ENCODE data around the gene STAT1.
"Not testable (repeated sequence)": the region's sequence is repeated elsewhere in the genome, so short reads cannot be mapped to it uniquely, and the experiment has no call there.

STAT1 gene

DNA sequence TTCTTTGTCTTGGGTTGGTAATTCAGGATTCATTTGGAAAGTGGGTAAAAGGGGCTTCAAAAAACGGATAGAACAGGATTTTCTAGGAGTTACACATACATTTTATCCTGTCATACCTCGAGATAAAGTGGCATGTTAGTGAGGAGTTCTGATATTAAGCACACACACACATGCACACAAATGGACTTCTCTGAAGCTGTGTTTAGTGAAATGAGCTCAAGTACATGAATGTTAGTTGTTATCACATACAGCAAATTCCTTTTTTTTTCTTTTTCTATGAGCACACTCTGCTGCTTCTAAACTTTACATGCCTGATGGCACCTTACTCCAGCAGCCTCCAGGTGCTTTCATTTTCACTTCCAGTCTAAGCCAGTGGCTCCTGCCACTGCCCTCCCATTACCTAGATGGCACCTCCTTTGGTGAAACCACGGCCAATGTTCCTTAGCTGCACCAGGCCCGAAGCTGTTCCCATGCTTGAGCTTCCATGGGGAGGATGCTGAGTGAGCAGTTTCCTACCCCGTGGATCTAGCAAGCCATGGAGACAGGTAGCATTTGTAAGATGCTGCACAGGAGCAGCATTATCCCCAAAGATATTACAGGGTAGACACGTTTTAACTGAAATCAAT is 49.7 kb downstream of the STAT1 start:
- DNase-seq, result no peak

DNA sequence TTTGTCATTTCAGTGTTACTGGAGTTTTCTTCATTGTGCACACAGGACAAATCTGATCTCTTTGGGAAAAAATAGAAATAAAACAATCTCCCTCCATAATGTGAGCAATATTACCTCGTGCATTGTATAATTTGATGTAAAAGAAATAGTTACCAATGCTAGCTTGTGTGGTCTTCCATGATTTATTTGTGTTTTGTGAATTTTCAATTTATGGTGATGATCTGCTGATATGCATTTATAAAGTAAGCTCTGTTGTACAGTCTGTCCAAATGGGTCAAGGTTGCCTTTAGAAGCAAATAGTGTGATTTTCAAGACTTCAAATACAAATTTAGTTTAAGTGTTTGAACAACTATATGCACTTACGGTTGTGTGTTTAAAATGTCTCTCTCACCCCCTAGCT is 50.9 kb downstream of the STAT1 start:
- no peak for DNase-seq

GRCh38 chr2:190961918-190962487 is 52.0 kb downstream of the STAT1 start:
- peak in 1 of 58 donors; percentile 1 for DNase-seq

DNA sequence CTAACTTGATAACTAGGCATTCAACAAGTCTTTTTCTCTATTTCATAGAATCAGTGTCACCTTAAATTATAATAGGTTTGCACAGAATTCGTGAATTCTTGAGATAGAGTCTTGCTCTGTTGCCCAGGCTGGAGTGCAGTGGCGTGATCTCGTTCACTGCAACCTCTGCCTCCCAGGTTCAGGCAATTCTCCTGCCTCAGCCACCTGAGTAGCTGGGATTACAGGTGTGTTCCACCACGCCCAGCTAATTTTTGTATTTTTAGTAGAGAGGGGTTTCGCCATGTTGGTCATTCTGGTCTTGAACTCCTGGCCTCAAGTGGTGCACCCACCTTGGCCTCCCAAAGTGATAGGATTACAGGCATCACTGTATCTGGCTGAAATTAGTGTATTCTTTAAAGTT is 52.9 kb downstream of the STAT1 start:
- not testable (repeated sequence) for DNase-seq

GRCh38 chr2:190959911-190960788 is 53.8 kb downstream of the STAT1 start:
- DNase-seq, result no peak

- DNase-seq, result no peak
These were observed 60.7 kb downstream of the STAT1 start for GRCh38 chr2:190953257-190953656.

DNA sequence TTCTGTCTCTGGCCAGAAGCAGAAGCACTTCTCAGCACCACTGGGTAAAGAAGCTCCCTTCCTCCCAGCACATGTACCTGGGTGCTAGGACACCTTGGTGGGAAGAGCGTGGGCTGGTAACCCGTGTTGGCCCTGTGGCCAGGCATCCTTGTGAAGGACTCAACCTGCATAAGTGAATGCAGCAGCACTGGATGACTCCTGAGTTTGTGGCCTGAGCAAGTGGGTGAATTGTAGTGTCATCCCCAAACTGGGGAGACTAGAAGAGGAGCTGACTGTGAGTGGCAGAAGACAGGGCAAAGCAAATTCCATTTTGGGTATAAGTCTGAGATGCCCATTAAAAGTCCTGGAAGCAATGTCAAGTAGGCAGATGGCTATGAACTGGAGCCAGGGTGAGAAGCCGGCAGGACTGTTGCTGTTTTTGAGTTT is 63.4 kb downstream of the STAT1 start:
- no peak for DNase-seq

- DNase-seq, result no peak
These were observed 65.3 kb downstream of the STAT1 start for GRCh38 chr2:190948671-190949070.

DNA sequence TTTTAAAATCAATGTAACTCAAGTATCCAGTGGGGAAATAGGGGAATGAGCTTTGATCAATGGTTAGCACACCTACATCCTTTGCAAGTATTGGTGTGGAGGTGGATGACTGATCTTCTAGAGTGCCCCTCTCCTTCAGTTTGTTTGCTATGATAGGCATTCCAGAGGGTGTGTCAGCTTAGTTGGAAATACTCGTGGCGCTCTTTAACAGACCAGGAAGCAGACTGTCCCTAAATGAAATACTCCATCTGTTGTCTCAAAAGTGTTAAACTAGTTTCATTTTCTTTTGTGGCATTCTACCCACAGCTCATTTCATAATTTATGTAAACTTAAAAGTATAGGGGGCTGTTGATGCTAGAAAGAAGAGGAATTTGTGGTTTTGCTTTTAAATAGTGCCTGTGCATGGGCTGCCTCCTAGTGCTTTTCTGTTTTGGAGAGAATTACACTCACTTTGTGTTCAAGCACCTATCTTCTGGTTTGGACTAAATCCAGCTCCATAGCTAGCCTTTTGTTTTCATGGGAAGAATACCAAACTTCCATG is 66.2 kb downstream of the STAT1 start:
- DNase-seq, result no peak

GRCh38 chr2:190947141-190947540 is 66.8 kb downstream of the STAT1 start:
- DNase-seq, result no peak

DNA sequence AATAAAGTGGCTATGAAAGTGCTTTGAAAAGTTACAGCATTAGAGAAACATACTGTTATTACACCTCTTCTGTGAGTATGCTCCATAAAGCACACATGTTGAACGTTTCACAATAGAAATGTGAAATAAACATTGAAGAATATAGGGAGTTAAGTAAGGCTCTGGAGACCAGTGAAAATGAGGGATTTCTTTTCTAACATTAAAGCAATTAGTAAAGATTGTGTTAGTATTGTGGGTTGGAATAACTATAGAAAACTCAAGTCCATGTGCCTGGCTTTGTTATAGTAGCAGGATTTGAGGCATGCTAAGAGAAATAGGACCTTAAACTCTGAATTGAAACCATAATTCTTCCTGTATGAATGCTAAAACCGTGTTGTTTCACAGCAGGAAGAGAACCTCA is 70.3 kb downstream of the STAT1 start:
- no peak for DNase-seq

- DNase-seq, result no peak
These were observed 71.3 kb downstream of the STAT1 start for GRCh38 chr2:190942697-190943096.

- no peak for DNase-seq
These were observed 72.4 kb downstream of the STAT1 start for GRCh38 chr2:190941571-190941970.

DNA sequence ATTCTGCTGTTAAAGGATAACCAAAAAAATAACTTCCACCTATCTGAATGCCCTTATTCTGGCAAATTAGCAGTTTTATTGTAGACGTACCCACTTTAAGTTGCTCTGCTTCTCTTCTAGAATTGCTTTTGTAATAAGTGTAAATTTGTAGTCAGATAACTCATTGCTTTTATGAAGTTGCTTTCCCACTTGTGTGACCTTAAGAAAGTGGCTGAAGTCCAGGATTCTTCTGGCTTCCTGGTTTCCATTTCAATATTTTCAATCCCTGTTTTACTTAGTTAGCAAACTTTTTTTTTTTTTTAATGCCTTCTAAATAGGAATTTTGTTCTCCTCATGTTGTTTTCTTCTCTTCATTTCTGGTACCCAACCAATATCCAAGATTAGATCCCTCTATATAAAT is 73.5 kb downstream of the STAT1 start:
- DNase-seq, result no peak

GRCh38 chr2:190938771-190939335 is 75.1 kb downstream of the STAT1 start:
- no peak for DNase-seq

DNA sequence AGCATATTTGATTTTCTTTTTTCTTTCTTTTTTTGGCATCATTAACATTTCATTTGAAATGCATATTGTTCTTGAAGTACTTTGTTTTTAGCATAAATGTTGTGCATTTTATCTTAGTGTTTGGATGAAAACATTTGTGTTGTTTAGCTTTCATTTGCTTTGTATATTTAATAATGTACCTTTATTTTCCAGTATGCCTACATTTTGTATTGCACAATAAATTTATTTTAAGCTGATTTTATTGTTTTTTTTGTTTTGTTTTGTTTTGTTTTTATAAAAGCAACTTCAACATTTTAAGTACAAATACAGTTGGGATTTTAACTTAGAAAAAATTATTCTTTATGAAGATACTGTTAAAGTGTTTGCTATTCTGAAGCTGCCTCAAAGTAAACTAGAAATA is 78.9 kb downstream of the STAT1 start:
- no peak for DNase-seq

DNA sequence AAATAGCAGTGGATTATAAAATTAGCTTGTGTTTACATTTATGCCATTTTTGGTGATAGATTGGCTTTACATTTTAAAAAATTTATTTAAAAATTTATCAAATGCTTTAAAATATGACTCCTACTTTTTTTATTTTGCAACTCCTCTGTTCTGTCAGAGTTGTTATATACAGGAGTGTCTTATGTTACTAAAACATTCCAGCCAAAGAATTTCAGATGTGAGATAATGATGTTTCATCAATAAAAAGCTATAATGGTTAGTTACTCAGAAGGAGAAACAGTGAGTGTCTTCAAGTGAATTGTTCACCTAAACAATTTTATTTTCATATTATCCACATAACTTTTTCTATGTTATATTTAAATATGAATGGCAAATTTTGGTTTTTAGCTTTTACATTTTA is 80.6 kb downstream of the STAT1 start:
- DNase-seq, result no peak

DNA sequence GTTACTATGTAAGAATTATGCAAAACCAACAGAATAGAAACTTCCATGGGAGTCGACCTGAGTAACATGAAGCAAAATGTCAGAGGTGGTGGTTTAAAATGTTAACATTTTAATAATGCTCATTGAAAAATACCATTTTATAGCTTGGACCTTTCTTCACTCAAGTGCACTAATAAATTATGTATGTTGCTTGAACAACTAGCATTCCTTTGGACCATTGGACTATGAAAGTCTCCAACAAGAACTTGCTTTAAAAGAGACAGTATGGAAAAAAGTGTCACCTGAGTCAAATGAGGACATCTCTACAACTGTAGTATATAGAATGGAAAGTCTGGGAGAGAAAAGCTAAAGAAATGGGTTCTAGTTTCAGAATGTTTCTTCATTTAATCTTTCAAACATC is 81.5 kb downstream of the STAT1 start:
- DNase-seq, result no peak

- DNase-seq, result no peak
These were observed 83.6 kb downstream of the STAT1 start for GRCh38 chr2:190930411-190930810.

GRCh38 chr2:190929919-190930318 is 84.1 kb downstream of the STAT1 start:
- DNase-seq, result no peak

- no peak for DNase-seq
These were observed 86.7 kb downstream of the STAT1 start for GRCh38 chr2:190927301-190927700.

DNA sequence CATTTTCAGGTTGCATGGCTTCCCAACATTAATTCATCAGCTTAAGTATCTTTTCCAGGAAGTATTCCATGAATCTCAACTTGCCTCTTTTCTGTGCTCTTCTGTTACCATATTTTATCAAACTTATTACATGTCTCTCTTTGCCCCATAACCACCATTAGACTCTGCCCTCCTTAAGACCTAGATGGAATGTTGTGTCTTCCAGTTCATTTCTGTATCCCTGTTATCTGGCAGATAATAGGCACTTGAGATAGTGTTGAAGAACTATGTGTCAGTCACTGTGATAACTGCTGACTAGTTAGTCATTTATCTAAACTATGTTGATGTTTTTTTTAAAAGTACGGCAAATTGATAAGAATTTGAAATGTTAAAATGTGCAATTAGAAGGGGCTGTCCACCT is 91.6 kb downstream of the STAT1 start:
- no peak for DNase-seq

Data from anterior cingulate cortex (tissue), 58 donors.